ENCODE measurements around the gene OLFM2. TPM values are rescaled to one million over a fixed set of nuclear protein-coding genes. Genes with fewer than 3 reads are reported as not detected.

Gene OLFM2
- total and polyA plus RNA-seq, 9 of the 15 experiments (the other 6 are each of a cell fraction or from before 2014, with no cell fraction given), result 0.10 to 0.33 (median 0.23) TPM; not detected in 4

DNA sequence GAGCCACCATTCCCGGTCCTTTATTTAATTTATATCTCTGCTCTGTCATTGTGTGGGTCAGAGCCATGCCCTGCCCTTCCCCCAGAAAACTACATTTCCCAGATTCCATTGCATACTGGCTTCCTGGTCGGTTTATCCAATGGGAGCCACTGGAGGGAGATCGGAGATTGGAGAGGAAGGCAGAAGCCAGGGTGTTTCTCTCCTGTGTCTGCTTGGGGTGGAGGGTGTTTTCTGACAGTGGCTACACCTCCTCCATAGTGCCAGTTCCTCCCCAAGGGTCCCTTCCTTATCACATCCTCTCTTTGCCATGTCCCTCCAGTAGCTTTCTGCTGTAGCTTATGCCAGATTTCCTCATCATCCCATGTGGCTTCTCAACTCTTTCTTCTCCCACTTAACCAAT, 19.0 kb downstream of the OLFM2 start (continued):
- TF ChIP-seq ZBTB40 (IDR thresholded peaks at IDR 0.05), result peak; percentile 74
- TF ChIP-seq ZBTB40 (CRISPR knock-in tag; IDR thresholded peaks at IDR 0.05), result no peak
- TF ChIP-seq GATA2 (CRISPR knock-in tag; IDR thresholded peaks at IDR 0.05), result peak; percentile 88
- TF ChIP-seq ELF1 (tag; IDR thresholded peaks at IDR 0.05), result peak; percentile 97
- 0 out of 4 replicates have a peak, but pooled peaks of 1 of the 2 experiments have one; percentile 18 for TF ChIP-seq NRF1 (conservative IDR thresholded peaks at IDR 0.05 in 1 of 2, IDR thresholded peaks at IDR 0.05 in 1 of 2)
- TF ChIP-seq ZNF584 (CRISPR knock-in tag; IDR thresholded peaks at IDR 0.05; ENCODE audit: low read depth), result no peak
- no peak for TF ChIP-seq CBFA2T2 (conservative IDR thresholded peaks at IDR 0.05)
- TF ChIP-seq MGA (IDR thresholded peaks at IDR 0.05), result peak; percentile 79
